SK-N-SH (cell line): ENCODE results near the gene TSSC4. TPM values are rescaled to one million over a fixed set of nuclear protein-coding genes. Genes with fewer than 3 reads are reported as not detected.

Experiments
- CTCF ChIA-PET: fragments of 300-600, 350-600 bp; formaldehyde crosslinking; extraction: SDS; loops from one replicate; lab custom pipeline; 2021; lab: Yijun Ruan, JAX
- POLR2A ChIA-PET: fragments of 350-600 bp; sonication (Branson Sonifier 250); formaldehyde crosslinking; extraction: SDS; loops from one replicate; lab custom pipeline; 2020; ENCODE audit warnings: antibody characterized with exemption, inconsistent platforms; lab: Yijun Ruan, JAX
- DNase-seq: peaks from one replicate; pipeline ENCODE4 v3.0.0; 2012
- H2AFZ ChIP-seq: fragments of 200-600 bp; sonication (generic); 2 replicates; pipeline ENCODE4 v1.8.1; 2016; ENCODE audit warnings: antibody characterized with exemption, mild to moderate bottlenecking, low read depth
- H3F3A ChIP-seq: fragments of 200-600 bp; sonication (generic); replicated peaks from 2 replicates; pipeline ENCODE3; 2016; ENCODE audit warnings: antibody characterized with exemption, mild to moderate bottlenecking; ENCODE audit not compliant: insufficient read depth
- H3K27ac ChIP-seq, 2 experiments: fragments of 200-500 bp in 1 of 2; fragments of 200-600 bp in 1 of 2; sonication (Bioruptor generic) in 1 of 2; sonication (generic), shearing (Covaris generic) in 1 of 2; 2 replicates each; pipeline versions ENCODE4 v1.5.1 to v1.6.1; 2014 to 2016; ENCODE audit warnings: low read depth in 2 of 2, inconsistent platforms in 1 of 2, low read length in 1 of 2, mild to moderate bottlenecking in 1 of 2, mixed read lengths in 1 of 2
- H3K27me3 ChIP-seq: fragments of 200-600 bp; sonication (generic), shearing (Covaris generic); 2 replicates; pipeline ENCODE4 v1.6.1; 2016; ENCODE audit warnings: mixed run types; ENCODE audit not compliant: insufficient read depth
- H3K36me3 ChIP-seq, 2 experiments: fragments of 200-500 bp in 1 of 2; fragments of 200-600 bp in 1 of 2; sonication (Bioruptor generic) in 1 of 2; sonication (generic) in 1 of 2; replicated peaks in 1 of 2; 2 replicates each; pipeline versions ENCODE3 to v1.5.1; 2014 to 2016; ENCODE audit warnings: low read length in 1 of 2, mild to moderate bottlenecking in 1 of 2; ENCODE audit not compliant: insufficient read depth in 2 of 2, control insufficient read depth in 1 of 2
- H3K4me1 ChIP-seq, 2 experiments: fragments of 200-500 bp in 1 of 2; fragments of 200-600 bp in 1 of 2; sonication (Bioruptor generic) in 1 of 2; sonication (generic), shearing (Covaris generic) in 1 of 2; 2 replicates each; pipeline versions ENCODE4 v1.5.1 to v1.6.1; 2014 to 2016; ENCODE audit warnings: low read depth in 1 of 2, low read length in 1 of 2, mixed run types in 1 of 2; ENCODE audit not compliant: insufficient read depth in 2 of 2, control insufficient read depth in 1 of 2
- H3K4me2 ChIP-seq: fragments of 200-600 bp; sonication (generic), shearing (Covaris generic); 2 replicates; pipeline ENCODE4 v1.6.1; 2017; ENCODE audit warnings: mixed run types
- H3K4me3 ChIP-seq, 2 experiments: fragments of 200-500 bp in 1 of 2; fragments of 200-600 bp in 1 of 2; sonication (Bioruptor generic) in 1 of 2; sonication (generic), shearing (Covaris generic) in 1 of 2; 2 replicates each; pipeline versions ENCODE4 v1.5.1 to v1.8.1; 2014 to 2016; ENCODE audit warnings: low read depth in 2 of 2, inconsistent platforms in 1 of 2, low read length in 1 of 2, mild to moderate bottlenecking in 1 of 2, mixed read lengths in 1 of 2, moderate library complexity in 1 of 2
- H3K79me2 ChIP-seq: fragments of 200-600 bp; sonication (generic); 2 replicates; pipeline ENCODE4 v1.8.1; 2017; ENCODE audit warnings: mild to moderate bottlenecking; ENCODE audit not compliant: insufficient read depth
- H3K9ac ChIP-seq: fragments of 200-600 bp; sonication (generic); 2 replicates; pipeline ENCODE4 v1.6.1; 2017; ENCODE audit warnings: mixed run types
- H3K9me2 ChIP-seq: fragments of 200-600 bp; sonication (generic); 2 replicates; pipeline ENCODE4 v1.6.1; 2017; ENCODE audit warnings: mixed run types
- H3K9me3 ChIP-seq: fragments of 200-600 bp; sonication (generic); 2 replicates; pipeline ENCODE4 v1.6.1; 2017; ENCODE audit warnings: mixed run types, mild to moderate bottlenecking, moderate library complexity
- H4K20me1 ChIP-seq: fragments of 200-600 bp; sonication (generic); 2 replicates; pipeline ENCODE4 v1.6.1; 2017; ENCODE audit warnings: mild to moderate bottlenecking, mixed run types; ENCODE audit not compliant: insufficient read depth
- CHD2 ChIP-seq: fragments of 150-350 bp; IDR thresholded peaks from 2 replicates; pipeline ENCODE4 v1.6.1; 2018; ENCODE audit warnings: low read length; ENCODE audit not compliant: partially characterized antibody
- CTCF ChIP-seq: fragments of 200-600 bp; sonication (generic); IDR thresholded peaks from 2 replicates; pipeline ENCODE4 v1.6.1; 2017; ENCODE audit warnings: antibody characterized with exemption, mild to moderate bottlenecking, moderate library complexity
- EP300 ChIP-seq, 2 experiments: IDR thresholded peaks; 2 replicates each; pipeline versions ENCODE4 v1.4.0 to v1.6.1; 2012; ENCODE audit warnings: borderline replicate concordance in 1 of 2, low read depth in 1 of 2, low read length in 1 of 2
- FOSL2 ChIP-seq: IDR thresholded peaks from 2 replicates; pipeline ENCODE4 v1.4.0; 2012; ENCODE audit warnings: low read depth, mild to moderate bottlenecking, moderate library complexity, borderline replicate concordance
- FOXM1 ChIP-seq: IDR thresholded peaks from 2 replicates; pipeline ENCODE4 v1.4.0; 2012; ENCODE audit warnings: low read depth, mild to moderate bottlenecking
- JUND ChIP-seq: IDR thresholded peaks from 2 replicates; pipeline ENCODE4 v1.4.0; 2012
- NFIC ChIP-seq: IDR thresholded peaks from 2 replicates; pipeline ENCODE4 v1.4.0; 2012; ENCODE audit warnings: borderline replicate concordance
- PBX3 ChIP-seq: IDR thresholded peaks from 2 replicates; pipeline ENCODE4; 2012
- POLR2AphosphoS5 ChIP-seq: IDR thresholded peaks from 2 replicates; pipeline ENCODE4 v1.6.1; 2012; ENCODE audit warnings: low read depth, low read length
- RCOR1 ChIP-seq: fragments of 150-350 bp; IDR thresholded peaks from 2 replicates; pipeline ENCODE4 v1.6.1; 2017; ENCODE audit warnings: antibody characterized with exemption, low read length
- RFX5 ChIP-seq: IDR thresholded peaks from 2 replicates; pipeline ENCODE4 v1.6.1; 2012; ENCODE audit warnings: mild to moderate bottlenecking, improper control_type of control experiment, low read length
- SIN3A ChIP-seq: IDR thresholded peaks from 2 replicates; pipeline ENCODE4 v1.6.1; 2012; ENCODE audit warnings: low read depth, mild to moderate bottlenecking, low read length, moderate library complexity, borderline replicate concordance
- SMC3 ChIP-seq: IDR thresholded peaks from 2 replicates; pipeline ENCODE4 v1.6.1; 2012; ENCODE audit warnings: low read depth, low read length, improper control_type of control experiment
- TAF1 ChIP-seq: IDR thresholded peaks from 2 replicates; pipeline ENCODE4 v1.6.1; 2012; ENCODE audit warnings: low read depth, mild to moderate bottlenecking, low read length, moderate library complexity, borderline replicate concordance
- WGBS: methylation state at CpG from one replicate; pipeline ENCODE4 v1.1.6; 2017; ENCODE audit warnings: low lambda C conversion rate; 5-methylcytosine and 5-hydroxymethylcytosine counted together
- polyA plus RNA-seq, 3 experiments: library from polyadenylated mRNA; depleted of rRNA; stranded (reverse); fragments of >200 nt; gene quantifications; 2 replicates each; pipeline ENCODE4 v1.2.3, GENCODE V29; 2012
- TF ChIP-seq, protein P1 (sequence below): IDR thresholded peaks from 2 replicates; pipeline ENCODE4 v1.6.1; 2012; ENCODE audit warnings: mild to moderate bottlenecking, low read depth, low read length, moderate library complexity
- TF ChIP-seq, protein P2 (sequence below): IDR thresholded peaks from 2 replicates; pipeline ENCODE4 v1.4.0; 2012; ENCODE audit warnings: low read depth, borderline replicate concordance

Gene TSSC4
- polyA plus RNA-seq, 1 of the 3 experiments (the other 2 are of a cell fraction): 45.1 TPM

- no peaks in the 10 kb centered on the region for H3K79me2 ChIP-seq
- POLR2A ChIA-PET: no interaction called here
- no peak overlapping the region for H3K27ac ChIP-seq
- H2AFZ ChIP-seq: no peak overlapping the region
- H3K9me2 ChIP-seq: no peaks in the 10 kb centered on the region
- H4K20me1 ChIP-seq: no peaks in the 10 kb centered on the region
- H3K9me3 ChIP-seq: no peaks in the 10 kb centered on the region
- no peak overlapping the region for H3K4me3 ChIP-seq
- H3K4me2 ChIP-seq: no peak overlapping the region
- no peaks in the 10 kb centered on the region for H3K27me3 ChIP-seq
- 49% methylated on average over 11 of the region's 11 CpGs for WGBS
- no peak overlapping the region for H3K9ac ChIP-seq
- DNase-seq: no peak
- no peaks in the 10 kb centered on the region for H3K36me3 ChIP-seq
- H3F3A ChIP-seq: no peaks in the 10 kb centered on the region
- no peaks in the 10 kb centered on the region for H3K4me1 ChIP-seq
- CTCF ChIA-PET: no interaction called here
- no peak for TF ChIP-seq RFX5
- TF ChIP-seq SIN3A: no peak
- TF ChIP-seq POLR2AphosphoS5: no peak
- TF ChIP-seq CTCF: no peak
- TF ChIP-seq SMC3: no peak
- no peak for TF ChIP-seq NFIC
- TF ChIP-seq FOXM1: no peak
These were observed 34.1 kb downstream of the TSSC4 start for GRCh38 chr11:2434506-2435255.

DNA sequence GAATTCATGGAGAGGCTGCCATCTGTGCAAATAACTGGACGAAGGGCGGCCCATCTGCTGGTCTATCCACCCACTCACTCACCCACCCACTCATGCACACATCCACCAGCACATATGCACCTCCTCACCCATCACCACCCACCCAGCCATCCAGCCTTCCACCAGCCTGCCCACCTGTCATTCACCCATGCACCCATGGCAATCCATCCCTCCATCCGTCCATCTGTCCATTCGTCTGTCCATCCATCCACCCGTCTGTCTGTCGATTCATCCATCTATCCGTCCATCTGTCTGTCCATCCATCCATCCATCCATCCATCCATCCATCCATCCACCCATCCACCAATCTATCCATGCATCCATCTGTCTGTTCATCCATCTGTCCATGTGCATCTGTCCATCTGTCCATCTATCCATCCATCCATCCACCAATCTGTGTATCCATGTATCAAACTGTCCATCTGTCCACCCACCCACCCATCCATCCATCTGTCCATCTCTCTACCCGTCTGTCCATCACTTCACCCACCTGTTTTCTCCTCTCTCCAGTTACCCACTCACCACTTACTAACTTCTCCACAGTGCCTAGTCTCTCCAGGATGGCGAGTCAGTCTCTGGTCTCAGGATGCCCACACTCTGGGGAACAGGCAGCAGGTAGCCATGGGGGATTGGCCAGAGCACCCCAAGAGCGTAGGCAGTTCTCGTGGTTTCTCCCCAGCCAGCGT lies 34.9 kb downstream of the TSSC4 start:
- no peaks in the 10 kb centered on the region for H3F3A ChIP-seq
- no peak overlapping the region for H3K9ac ChIP-seq
- H3K36me3 ChIP-seq: no peaks in the 10 kb centered on the region
- H3K4me1 ChIP-seq: no peaks in the 10 kb centered on the region
- H3K4me3 ChIP-seq: no peak overlapping the region
- no peaks in the 10 kb centered on the region for H3K79me2 ChIP-seq
- H3K4me2 ChIP-seq: no peak overlapping the region
- WGBS: 37% methylated on average over 9 of the region's 12 CpGs
- H2AFZ ChIP-seq: no peak overlapping the region
- no peaks in the 10 kb centered on the region for H3K9me3 ChIP-seq
- H3K27me3 ChIP-seq: no peaks in the 10 kb centered on the region
- H3K9me2 ChIP-seq: no peaks in the 10 kb centered on the region
- ChIA-PET POLR2A (no interaction called here), CTCF (interaction anchor here (1.1 to 3.3 kb wide), 2 partner anchors 9 to 15 kb away, joined by 3 to 16 read pairs; partner anchors contain the start of gene KCNQ1)
- no peaks in the 10 kb centered on the region for H4K20me1 ChIP-seq
- DNase-seq: no peak
- H3K27ac ChIP-seq: no peak overlapping the region
- TF ChIP-seq FOSL2 (no peak), CHD2 (no peak), JUND (no peak), FOXM1 (no peak), EP300 (IDR thresholded peaks at IDR 0.05; ENCODE audit: borderline replicate concordance in 1 of 2, low read depth in 1 of 2, low read length in 1 of 2) (no peak), PBX3 (no peak), TAF1 (no peak), RCOR1 (no peak)
- TF ChIP-seq, protein P1, sequence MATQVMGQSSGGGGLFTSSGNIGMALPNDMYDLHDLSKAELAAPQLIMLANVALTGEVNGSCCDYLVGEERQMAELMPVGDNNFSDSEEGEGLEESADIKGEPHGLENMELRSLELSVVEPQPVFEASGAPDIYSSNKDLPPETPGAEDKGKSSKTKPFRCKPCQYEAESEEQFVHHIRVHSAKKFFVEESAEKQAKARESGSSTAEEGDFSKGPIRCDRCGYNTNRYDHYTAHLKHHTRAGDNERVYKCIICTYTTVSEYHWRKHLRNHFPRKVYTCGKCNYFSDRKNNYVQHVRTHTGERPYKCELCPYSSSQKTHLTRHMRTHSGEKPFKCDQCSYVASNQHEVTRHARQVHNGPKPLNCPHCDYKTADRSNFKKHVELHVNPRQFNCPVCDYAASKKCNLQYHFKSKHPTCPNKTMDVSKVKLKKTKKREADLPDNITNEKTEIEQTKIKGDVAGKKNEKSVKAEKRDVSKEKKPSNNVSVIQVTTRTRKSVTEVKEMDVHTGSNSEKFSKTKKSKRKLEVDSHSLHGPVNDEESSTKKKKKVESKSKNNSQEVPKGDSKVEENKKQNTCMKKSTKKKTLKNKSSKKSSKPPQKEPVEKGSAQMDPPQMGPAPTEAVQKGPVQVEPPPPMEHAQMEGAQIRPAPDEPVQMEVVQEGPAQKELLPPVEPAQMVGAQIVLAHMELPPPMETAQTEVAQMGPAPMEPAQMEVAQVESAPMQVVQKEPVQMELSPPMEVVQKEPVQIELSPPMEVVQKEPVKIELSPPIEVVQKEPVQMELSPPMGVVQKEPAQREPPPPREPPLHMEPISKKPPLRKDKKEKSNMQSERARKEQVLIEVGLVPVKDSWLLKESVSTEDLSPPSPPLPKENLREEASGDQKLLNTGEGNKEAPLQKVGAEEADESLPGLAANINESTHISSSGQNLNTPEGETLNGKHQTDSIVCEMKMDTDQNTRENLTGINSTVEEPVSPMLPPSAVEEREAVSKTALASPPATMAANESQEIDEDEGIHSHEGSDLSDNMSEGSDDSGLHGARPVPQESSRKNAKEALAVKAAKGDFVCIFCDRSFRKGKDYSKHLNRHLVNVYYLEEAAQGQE: no peak
- TF ChIP-seq, protein P2, sequence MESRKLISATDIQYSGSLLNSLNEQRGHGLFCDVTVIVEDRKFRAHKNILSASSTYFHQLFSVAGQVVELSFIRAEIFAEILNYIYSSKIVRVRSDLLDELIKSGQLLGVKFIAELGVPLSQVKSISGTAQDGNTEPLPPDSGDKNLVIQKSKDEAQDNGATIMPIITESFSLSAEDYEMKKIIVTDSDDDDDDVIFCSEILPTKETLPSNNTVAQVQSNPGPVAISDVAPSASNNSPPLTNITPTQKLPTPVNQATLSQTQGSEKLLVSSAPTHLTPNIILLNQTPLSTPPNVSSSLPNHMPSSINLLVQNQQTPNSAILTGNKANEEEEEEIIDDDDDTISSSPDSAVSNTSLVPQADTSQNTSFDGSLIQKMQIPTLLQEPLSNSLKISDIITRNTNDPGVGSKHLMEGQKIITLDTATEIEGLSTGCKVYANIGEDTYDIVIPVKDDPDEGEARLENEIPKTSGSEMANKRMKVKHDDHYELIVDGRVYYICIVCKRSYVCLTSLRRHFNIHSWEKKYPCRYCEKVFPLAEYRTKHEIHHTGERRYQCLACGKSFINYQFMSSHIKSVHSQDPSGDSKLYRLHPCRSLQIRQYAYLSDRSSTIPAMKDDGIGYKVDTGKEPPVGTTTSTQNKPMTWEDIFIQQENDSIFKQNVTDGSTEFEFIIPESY: no peak
